BLaER1 treated with 17β-estradiol and CSF1 and Interleukin-3, amounts not matched to agents 10 nM and 100 nM (cell line): Measurements from ENCODE around the gene NLRC5.
"Not testable (repeated sequence)": the region's sequence is repeated elsewhere in the genome, so short reads cannot be mapped to it uniquely, and the experiment has no call there.

ENCODE experiments used
- H3K27ac ChIP-seq, 11 experiments: shearing (Covaris generic); formaldehyde crosslinking; 2 replicates each; pipeline ENCODE4 v1.8.1; 2022
- H3K27me3 ChIP-seq, 11 experiments: shearing (Covaris generic); formaldehyde crosslinking; 2 replicates each; pipeline ENCODE4 v1.8.1; 2022
- H3K36me3 ChIP-seq, 11 experiments: shearing (Covaris generic); formaldehyde crosslinking; 2 replicates each; pipeline ENCODE4 v1.8.1; 2022
- H3K4me1 ChIP-seq, 10 experiments: shearing (Covaris generic); formaldehyde crosslinking; 2 replicates each; pipeline ENCODE4 v1.8.1; 2022
- H3K4me2 ChIP-seq, 11 experiments: shearing (Covaris generic); formaldehyde crosslinking; 2 replicates each; pipeline ENCODE4 v1.8.1; 2022
- H3K4me3 ChIP-seq, 10 experiments: shearing (Covaris generic); formaldehyde crosslinking; 2 replicates each; pipeline ENCODE4 v1.8.1; 2022
- H3K9ac ChIP-seq, 11 experiments: shearing (Covaris generic); formaldehyde crosslinking; 2 replicates each; pipeline ENCODE4 v1.8.1; 2022
- H3K9me3 ChIP-seq, 11 experiments: shearing (Covaris generic); formaldehyde crosslinking; replicated peaks in 1 of 11; 2 replicates each; pipeline ENCODE4 v1.8.1; 2022
- H4K20me1 ChIP-seq, 11 experiments: shearing (Covaris generic); formaldehyde crosslinking; 2 replicates each; pipeline ENCODE4 v1.8.1; 2022
- Cebpa-rat ChIP-seq, 11 experiments: shearing (Covaris generic); IDR thresholded peaks; 2 replicates each; pipeline ENCODE4 v1.8.1; 2022

The NLRC5 gene

GRCh38 chr16:57102888-57103851 lies 113.8 kb downstream of the NLRC5 start:
- H3K27ac ChIP-seq: no peak overlapping the region

DNA sequence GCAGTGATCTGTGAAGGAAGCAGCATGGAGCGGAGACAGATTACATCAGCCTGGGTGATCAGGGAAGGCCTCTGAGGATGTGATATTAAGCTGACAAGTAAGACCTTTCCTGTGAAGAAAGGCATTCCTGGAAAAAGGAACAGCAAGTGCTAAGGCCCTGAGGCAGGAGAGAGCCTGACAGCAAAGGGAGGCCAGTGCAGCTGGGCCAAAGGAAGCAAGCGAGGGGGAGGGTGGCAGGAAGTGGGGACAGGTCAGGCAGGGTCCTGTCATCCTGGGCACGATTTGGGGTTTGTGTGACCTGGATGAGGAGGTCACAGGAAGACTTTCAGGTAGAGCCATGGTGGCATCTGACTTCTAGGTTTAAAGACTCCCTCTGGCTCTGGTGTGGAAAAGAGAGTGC lies 115.3 kb downstream of the NLRC5 start:
- no peak for TF ChIP-seq Cebpa-rat (IDR thresholded peaks at IDR 0.05)
- 0 out of 22 replicates have a peak overlapping the region, but pooled peaks of 2 of the 11 experiments have one; percentile 6 to 16 for H3K27ac ChIP-seq
- H3K4me1 ChIP-seq: peaks cover 11 to 65% (median 47%) of the 10 kb centered on the region in 10 experiments; a peak in 18 of 20 replicates
- peak overlapping the region in 7 of 11 experiments; percentile 6 to 37 (median 32); a peak in 9 of 22 replicates for H3K4me2 ChIP-seq
- no peak overlapping the region for H3K4me3 ChIP-seq
- peaks cover 0 to 14% (median 0%) of the 10 kb centered on the region in 11 experiments; a peak in 4 of 22 replicates for H3K36me3 ChIP-seq
- peaks cover 34 to 99% (median 75%) of the 10 kb centered on the region in 11 experiments; a peak in 19 of 22 replicates for H4K20me1 ChIP-seq
- peak overlapping the region in 1 of 11 experiments; percentile 1; a peak in 1 of 22 replicates for H3K9ac ChIP-seq
- no peaks in the 10 kb centered on the region for H3K27me3 ChIP-seq
- H3K9me3 ChIP-seq: no peaks in the 10 kb centered on the region

More at GRCh38 chr16:57102888-57103851, 113.8 kb downstream of the NLRC5 start:
- H3K36me3 ChIP-seq: peaks cover 0 to 14% (median 0%) of the 10 kb centered on the region in 11 experiments; a peak in 4 of 22 replicates
- no peak overlapping the region for H3K4me3 ChIP-seq
- no peaks in the 10 kb centered on the region for H3K27me3 ChIP-seq
- TF ChIP-seq Cebpa-rat (IDR thresholded peaks at IDR 0.05): no peak
- H3K9ac ChIP-seq: peak overlapping the region in 3 of 11 experiments; percentile 14 to 45 (median 15); a peak in 1 of 22 replicates
- peaks cover 22 to 75% (median 58%) of the 10 kb centered on the region in 10 experiments for H3K4me1 ChIP-seq
- H3K9me3 ChIP-seq: no peaks in the 10 kb centered on the region
- no peak overlapping the region for H3K4me2 ChIP-seq
- peaks cover 36 to 99% (median 71%) of the 10 kb centered on the region in 11 experiments; a peak in 19 of 22 replicates for H4K20me1 ChIP-seq

GRCh38 chr16:57105184-57105583 lies 115.8 kb downstream of the NLRC5 start:
- 0 out of 22 replicates have a peak overlapping the region, but pooled peaks of 2 of the 11 experiments have one; percentile 6 to 16 for H3K27ac ChIP-seq
- peak overlapping the region in 1 of 11 experiments; percentile 1; a peak in 2 of 22 replicates for H3K9ac ChIP-seq
- peaks cover 33 to 99% (median 77%) of the 10 kb centered on the region in 11 experiments; a peak in 20 of 22 replicates for H4K20me1 ChIP-seq
- no peak overlapping the region for H3K4me3 ChIP-seq
- H3K27me3 ChIP-seq: no peaks in the 10 kb centered on the region
- H3K36me3 ChIP-seq: peaks cover 0 to 14% (median 0%) of the 10 kb centered on the region in 11 experiments; a peak in 4 of 22 replicates
- peaks cover 11 to 60% (median 43%) of the 10 kb centered on the region in 10 experiments; a peak in 18 of 20 replicates for H3K4me1 ChIP-seq
- H3K4me2 ChIP-seq: peak overlapping the region in 3 of 11 experiments; percentile 6 to 37 (median 36); a peak in 4 of 22 replicates
- no peaks in the 10 kb centered on the region for H3K9me3 ChIP-seq
- TF ChIP-seq Cebpa-rat (IDR thresholded peaks at IDR 0.05): no peak

GRCh38 chr16:57106767-57107166 lies 117.4 kb downstream of the NLRC5 start:
- H4K20me1 ChIP-seq: peaks cover 22 to 91% (median 68%) of the 10 kb centered on the region in 11 experiments; a peak in 20 of 22 replicates
- TF ChIP-seq Cebpa-rat (IDR thresholded peaks at IDR 0.05): no peak
- 0 out of 22 replicates have a peak overlapping the region, but pooled peaks of 1 of the 11 experiments have one; percentile 4 for H3K9ac ChIP-seq
- H3K27ac ChIP-seq: peak overlapping the region in 1 of 11 experiments; percentile 32; a peak in 1 of 22 replicates
- peaks cover 0 to 15% (median 0%) of the 10 kb centered on the region in 11 experiments; a peak in 3 of 22 replicates for H3K36me3 ChIP-seq
- peaks cover 17 to 59% (median 44%) of the 10 kb centered on the region in 10 experiments for H3K4me1 ChIP-seq
- peak overlapping the region in 5 of 11 experiments; percentile 50 to 60 (median 54); a peak in 10 of 22 replicates for H3K4me2 ChIP-seq
- no peak overlapping the region for H3K4me3 ChIP-seq
- no peaks in the 10 kb centered on the region for H3K27me3 ChIP-seq
- no peaks in the 10 kb centered on the region for H3K9me3 ChIP-seq

DNA sequence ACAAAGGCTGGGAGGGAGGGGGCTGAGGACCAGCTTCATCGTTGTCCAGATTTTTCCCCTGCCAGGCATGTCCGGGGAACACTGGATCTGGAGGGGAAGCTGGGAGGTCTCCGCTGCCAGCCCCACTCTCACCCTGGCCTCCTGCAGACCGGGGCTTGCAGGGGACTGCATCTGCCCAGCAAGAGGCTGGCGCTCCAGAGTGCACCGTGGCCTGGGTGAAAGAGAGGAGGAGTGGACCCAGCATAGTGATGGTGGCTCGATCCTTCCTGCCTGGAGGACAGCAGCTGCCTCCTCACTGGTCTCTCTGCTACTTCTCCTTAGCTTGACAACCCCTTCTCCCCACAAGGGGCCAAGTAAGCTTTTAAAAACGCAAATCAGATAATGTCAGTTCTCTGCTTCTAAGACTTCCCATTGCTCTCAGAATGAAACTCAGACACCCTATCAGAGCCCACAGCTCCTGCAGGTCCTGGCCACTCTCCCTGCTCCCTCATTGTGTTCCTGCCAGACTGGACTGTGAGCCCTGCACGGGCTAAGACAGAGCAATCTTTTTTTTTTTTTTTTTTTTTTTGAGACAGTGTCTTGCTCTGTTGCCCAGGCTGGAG lies 118.1 kb downstream of the NLRC5 start:
- Histone ChIP-seq H3K4me1 (peaks cover 23 to 66% (median 50%) of the 10 kb centered on the region in 10 experiments), H4K20me1 (peaks cover 21 to 84% (median 68%) of the 10 kb centered on the region in 11 experiments; a peak in 20 of 22 replicates), H3K4me3 (no peak overlapping the region), H3K27me3 (no peaks in the 10 kb centered on the region), H3K27ac (no peak overlapping the region), H3K9me3 (no peaks in the 10 kb centered on the region), H3K4me2 (peak overlapping the region in 2 of 11 experiments; percentile 52 to 54; a peak in 4 of 22 replicates), H3K9ac (no peak overlapping the region), H3K36me3 (peaks cover 0 to 15% (median 0%) of the 10 kb centered on the region in 11 experiments; a peak in 3 of 22 replicates)
- no peak for TF ChIP-seq Cebpa-rat (IDR thresholded peaks at IDR 0.05)

DNA sequence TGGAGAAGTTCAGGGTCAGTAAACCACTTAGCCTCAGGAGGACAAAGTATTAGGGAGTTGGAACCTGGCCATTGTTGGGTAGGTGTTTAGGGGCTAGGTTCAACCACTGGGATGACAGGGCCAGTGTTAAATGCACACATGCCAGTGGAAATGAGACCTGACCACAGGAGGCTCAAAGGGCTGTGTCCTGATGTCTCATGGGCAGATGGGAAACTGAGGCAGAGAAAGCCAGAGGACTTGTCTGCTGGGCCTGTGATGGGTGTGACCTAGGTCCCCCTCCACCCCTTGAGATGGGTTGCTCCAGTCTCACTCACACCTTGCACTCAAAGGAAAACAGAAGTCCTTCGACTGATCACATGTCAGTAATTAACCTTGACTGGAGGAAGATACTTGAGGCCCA lies 119.1 kb downstream of the NLRC5 start:
- peaks cover 33 to 76% (median 59%) of the 10 kb centered on the region in 10 experiments for H3K4me1 ChIP-seq
- H4K20me1 ChIP-seq: peaks cover 21 to 80% (median 66%) of the 10 kb centered on the region in 11 experiments; a peak in 20 of 22 replicates
- H3K27me3 ChIP-seq: no peaks in the 10 kb centered on the region
- H3K9me3 ChIP-seq: no peaks in the 10 kb centered on the region
- no peak overlapping the region for H3K4me3 ChIP-seq
- H3K36me3 ChIP-seq: peaks cover 2 to 21% (median 7%) of the 10 kb centered on the region in 11 experiments; a peak in 18 of 22 replicates
- peak overlapping the region in 2 of 11 experiments; percentile 31 to 47; a peak in 2 of 22 replicates for H3K4me2 ChIP-seq
- H3K27ac ChIP-seq: no peak overlapping the region
- no peak for TF ChIP-seq Cebpa-rat (IDR thresholded peaks at IDR 0.05)
- no peak overlapping the region for H3K9ac ChIP-seq

DNA sequence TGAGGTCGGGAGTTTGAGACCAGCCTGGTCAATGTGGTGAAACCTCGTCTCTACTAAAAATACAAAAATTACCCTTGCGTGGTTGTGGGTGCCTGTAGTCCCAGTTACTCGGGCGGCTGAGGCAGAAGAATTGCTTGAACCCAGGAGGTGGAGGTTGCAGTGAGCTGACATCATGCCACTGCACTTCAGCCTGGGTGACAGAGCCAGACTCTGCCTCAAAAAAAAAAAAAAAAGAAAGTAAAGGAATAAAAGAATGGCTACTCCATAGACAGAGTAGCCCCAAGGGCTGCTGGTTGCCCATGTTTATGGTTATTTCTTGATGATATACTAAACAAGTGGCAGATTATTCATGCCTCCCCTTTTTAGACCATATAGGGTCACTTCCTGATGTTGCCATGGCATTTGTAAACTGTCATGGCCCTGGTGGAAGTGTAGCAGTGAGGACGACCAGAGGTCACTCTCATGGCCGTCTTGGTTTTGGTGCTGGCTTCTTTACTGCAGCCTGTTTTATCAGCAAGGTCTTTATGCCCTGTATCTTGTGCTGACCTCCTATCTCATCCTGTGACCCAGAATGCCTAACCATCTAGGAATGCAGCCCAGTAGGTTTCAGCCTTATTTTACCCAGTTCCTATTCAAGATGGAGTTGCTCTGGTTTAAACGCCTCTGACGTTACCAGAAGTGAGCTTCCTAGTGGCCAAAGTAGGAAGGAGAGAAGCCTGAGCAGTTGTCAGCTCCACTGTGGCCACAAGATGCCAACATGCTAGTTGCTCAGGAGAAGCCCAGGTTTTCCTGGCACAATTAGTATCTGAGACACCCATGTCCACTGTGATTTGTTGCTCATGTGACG lies 120.1 kb downstream of the NLRC5 start:
- not testable (repeated sequence) for H3K27ac ChIP-seq, H3K9ac ChIP-seq, H3K4me3 ChIP-seq, H3K9me3 ChIP-seq, H3K27me3 ChIP-seq
- 0 out of 22 replicates have a peak overlapping the region, but pooled peaks of 1 of the 11 experiments have one; percentile 31 for H3K4me2 ChIP-seq
- peaks cover 40 to 72% (median 59%) of the 10 kb centered on the region in 10 experiments for H3K4me1 ChIP-seq
- peaks cover 21 to 80% (median 55%) of the 10 kb centered on the region in 11 experiments; a peak in 19 of 22 replicates for H4K20me1 ChIP-seq
- H3K36me3 ChIP-seq: peaks cover 10 to 28% (median 17%) of the 10 kb centered on the region in 11 experiments; a peak in 20 of 22 replicates
